Measurements from ENCODE around the gene CARD11. TPM values are rescaled to one million over a fixed set of nuclear protein-coding genes. Genes with fewer than 3 reads are reported as not detected.

The CARD11 gene
- polyA plus RNA-seq, 1 of the 3 experiments (the other 2 are of a cell fraction): not detected

- Histone ChIP-seq H3K4me1 (ENCODE audit: control insufficient read depth in 1 of 2, insufficient read depth in 2 of 2, low read depth in 1 of 2, low read length in 1 of 2) (no peaks in the 10 kb centered on the region), H3K27me3 (ENCODE audit: insufficient read depth) (0 out of 2 replicates have a peak, but pooled peaks cover 8% of the 10 kb centered on the region), H3F3A (replicated peaks; ENCODE audit: insufficient read depth) (no peaks in the 10 kb centered on the region), H3K9me2 (no peaks in the 10 kb centered on the region), H3K4me3 (ENCODE audit: low read depth in 2 of 2, low read length in 1 of 2) (no peak overlapping the region), H3K79me2 (ENCODE audit: insufficient read depth) (no peaks in the 10 kb centered on the region), H3K27ac (ENCODE audit: low read depth in 2 of 2, low read length in 1 of 2) (no peak overlapping the region), H4K20me1 (ENCODE audit: insufficient read depth) (no peaks in the 10 kb centered on the region), H3K9me3 (no peaks in the 10 kb centered on the region), H3K4me2 (no peak overlapping the region), H3K9ac (no peak overlapping the region), H3K36me3 (replicated peaks in 1 of 2; ENCODE audit: control insufficient read depth in 1 of 2, insufficient read depth in 2 of 2, low read length in 1 of 2) (no peaks in the 10 kb centered on the region), H2AFZ (ENCODE audit: low read depth) (no peak overlapping the region)
- CTCF ChIA-PET: interaction anchor here (1.5 kb wide), 1 partner anchor 13 kb away, joined by 3 read pairs; no protein-coding TSS in a partner anchor
- TF ChIP-seq GATA2 (CRISPR knock-in tag; IDR thresholded peaks at IDR 0.05) (no peak), REST (IDR thresholded peaks at IDR 0.05; ENCODE audit: low read depth, low read length) (no peak), POLR2AphosphoS5 (IDR thresholded peaks at IDR 0.05; ENCODE audit: low read depth, low read length) (no peak), NRF1 (IDR thresholded peaks at IDR 0.05; ENCODE audit: low read depth, low read length) (no peak), ZBTB33 (IDR thresholded peaks at IDR 0.05; ENCODE audit: borderline replicate concordance, low read depth) (no peak)
- no peak for DNase-seq
- POLR2A ChIA-PET: no interaction called here
- WGBS (ENCODE audit: low lambda C conversion rate): 83% methylated on average over 16 of the region's 16 CpGs
These were observed 128.6 kb downstream of the CARD11 start for GRCh38 chr7:2915023-2915422.

GRCh38 chr7:2913760-2914387 is 129.8 kb downstream of the CARD11 start:
- no peak overlapping the region for H3K27ac ChIP-seq (ENCODE audit: low read depth in 2 of 2, low read length in 1 of 2)
- no peaks in the 10 kb centered on the region for H3F3A ChIP-seq (replicated peaks; ENCODE audit: insufficient read depth)
- DNase-seq: no peak
- no peaks in the 10 kb centered on the region for H3K36me3 ChIP-seq (replicated peaks in 1 of 2; ENCODE audit: control insufficient read depth in 1 of 2, insufficient read depth in 2 of 2, low read length in 1 of 2)
- no peak overlapping the region for H3K9ac ChIP-seq
- H3K4me2 ChIP-seq: no peak overlapping the region
- WGBS (ENCODE audit: low lambda C conversion rate): 60% methylated on average over 26 of the region's 26 CpGs
- CTCF ChIA-PET: interaction anchor here (1.3 to 1.5 kb wide), 2 partner anchors 10 to 11 kb away, joined by 3 to 5 read pairs; no protein-coding TSS in a partner anchor
- H3K27me3 ChIP-seq (ENCODE audit: insufficient read depth): 0 out of 2 replicates have a peak, but pooled peaks cover 8% of the 10 kb centered on the region
- H3K4me3 ChIP-seq (ENCODE audit: low read depth in 2 of 2, low read length in 1 of 2): no peak overlapping the region
- no peaks in the 10 kb centered on the region for H3K9me2 ChIP-seq
- H3K9me3 ChIP-seq: no peaks in the 10 kb centered on the region
- POLR2A ChIA-PET: no interaction called here
- no peak overlapping the region for H2AFZ ChIP-seq (ENCODE audit: low read depth)
- H3K4me1 ChIP-seq (ENCODE audit: control insufficient read depth in 1 of 2, insufficient read depth in 2 of 2, low read depth in 1 of 2, low read length in 1 of 2): no peaks in the 10 kb centered on the region
- no peaks in the 10 kb centered on the region for H3K79me2 ChIP-seq (ENCODE audit: insufficient read depth)
- H4K20me1 ChIP-seq (ENCODE audit: insufficient read depth): no peaks in the 10 kb centered on the region
- TF ChIP-seq CTCF (IDR thresholded peaks at IDR 0.05): no peak
- no peak for TF ChIP-seq USF1 (IDR thresholded peaks at IDR 0.05; ENCODE audit: borderline replicate concordance, low read depth)
- no peak for TF ChIP-seq CHD2 (IDR thresholded peaks at IDR 0.05; ENCODE audit: low read length, partially characterized antibody)
- no peak for TF ChIP-seq RAD21 (IDR thresholded peaks at IDR 0.05; ENCODE audit: low read length)
- TF ChIP-seq POLR2AphosphoS5 (IDR thresholded peaks at IDR 0.05; ENCODE audit: low read depth, low read length): no peak
- TF ChIP-seq TCF12 (IDR thresholded peaks at IDR 0.05): no peak
- no peak for TF ChIP-seq MAX (IDR thresholded peaks at IDR 0.05; ENCODE audit: low read depth)
- no peak for TF ChIP-seq NRF1 (IDR thresholded peaks at IDR 0.05; ENCODE audit: low read depth, low read length)
- TF ChIP-seq FOXM1 (IDR thresholded peaks at IDR 0.05; ENCODE audit: low read depth): no peak
- TF ChIP-seq ZBTB33 (IDR thresholded peaks at IDR 0.05; ENCODE audit: borderline replicate concordance, low read depth): no peak
- TF ChIP-seq GABPA (IDR thresholded peaks at IDR 0.05; ENCODE audit: low read depth): no peak

Data from SK-N-SH (cell line).